ENCODE measurements around the gene ANKRD2. TPM values are rescaled to one million over a fixed set of nuclear protein-coding genes. Genes with fewer than 3 reads are reported as not detected.
"Not testable (repeated sequence)": the region's sequence is repeated elsewhere in the genome, so short reads cannot be mapped to it uniquely, and the experiment has no call there.

Gene ANKRD2
- total RNA-seq, 1 donor from 2014 or later: 0.35 TPM

DNA sequence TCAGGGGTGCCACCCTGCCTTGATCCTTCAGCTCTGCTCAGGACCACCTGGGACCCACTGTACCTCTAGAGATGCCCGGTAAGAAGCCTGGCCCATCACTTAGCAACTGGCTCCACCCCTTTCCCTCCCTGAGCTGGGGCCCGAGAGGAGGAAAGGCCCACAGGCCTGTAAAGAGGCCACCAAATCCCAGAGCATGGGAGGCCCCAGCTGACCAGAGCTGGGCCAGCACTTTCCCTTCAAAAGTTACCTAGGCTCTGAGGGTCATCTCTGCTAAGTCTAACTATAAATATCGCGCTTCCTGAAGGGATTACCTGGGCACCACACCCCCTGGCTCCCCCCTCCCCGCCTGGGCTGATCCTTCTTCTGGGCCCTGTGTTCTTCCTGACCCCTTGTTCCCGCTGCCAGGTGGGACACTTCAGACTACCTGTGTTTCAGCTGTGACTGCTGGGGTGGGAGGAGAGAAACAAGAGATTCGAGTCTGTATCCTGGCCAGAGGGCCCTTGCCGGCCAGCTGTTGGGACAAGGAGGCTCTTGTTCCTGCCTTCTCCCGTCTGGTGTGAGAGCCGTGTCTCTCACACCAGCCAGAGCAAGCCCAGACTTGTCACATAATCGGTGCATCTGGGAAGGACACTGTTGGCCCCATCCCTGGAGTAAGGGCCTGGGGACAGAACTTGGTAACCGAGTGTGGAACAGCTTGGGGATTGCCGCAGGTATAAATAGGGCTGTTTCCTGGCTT lies 22.8 kb upstream of the ANKRD2 start:
- no peak for DNase-seq
- H3K36me3 ChIP-seq: no peaks in the 10 kb centered on the region
- H3K4me3 ChIP-seq: no peak overlapping the region
- ATAC-seq: peak; percentile 41 to 45
- H3K4me1 ChIP-seq: peaks cover 24% of the 10 kb centered on the region
- no peak for TF ChIP-seq CTCF (IDR thresholded peaks at IDR 0.05)
- H3K27ac ChIP-seq: peak overlapping the region; percentile 4
- no peaks in the 10 kb centered on the region for H3K9me3 ChIP-seq
- no peaks in the 10 kb centered on the region for H3K27me3 ChIP-seq (ENCODE audit: low read depth)
- intact Hi-C loops (cut with DNase I): loop anchor here (10.0 kb wide), 1 partner anchor 85 kb away; no protein-coding TSS in a partner anchor

DNA sequence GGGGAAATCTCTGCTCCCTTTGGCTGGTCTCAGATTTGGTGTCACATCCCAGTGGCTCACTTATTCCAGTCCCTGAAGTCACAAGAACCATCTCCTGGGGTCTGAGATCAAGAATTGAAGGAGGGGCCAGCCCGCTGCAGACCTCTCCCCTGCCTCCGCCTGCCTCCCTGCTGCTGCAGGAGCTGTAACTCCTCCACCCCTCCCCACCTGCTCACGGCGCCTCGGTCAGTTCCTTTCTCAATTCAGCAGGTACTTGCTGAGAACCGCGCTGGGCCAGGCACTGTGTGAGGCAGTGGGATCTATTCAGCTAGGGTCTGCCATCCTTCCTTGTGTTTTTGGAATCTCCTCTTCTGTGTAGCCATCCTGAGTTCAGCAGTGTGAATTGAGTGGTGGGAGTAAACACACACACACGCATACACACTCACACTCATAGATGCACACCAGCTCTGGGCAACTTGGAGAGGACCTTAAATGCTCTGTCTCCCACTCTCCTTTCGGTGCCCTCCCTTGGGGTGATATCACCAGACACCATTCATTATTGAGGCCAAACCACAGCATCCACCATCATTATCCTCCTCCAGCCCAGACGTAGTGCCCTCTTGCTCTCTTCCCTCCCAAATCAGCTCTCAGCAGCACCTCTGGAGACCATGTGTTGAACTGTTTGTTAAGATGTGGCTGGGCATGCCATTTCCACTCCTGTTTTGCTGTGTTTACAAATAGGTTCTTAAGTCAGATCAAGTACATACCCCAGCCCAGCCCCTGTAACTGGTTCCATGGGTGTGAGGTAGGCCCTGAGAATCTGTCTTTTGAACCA lies 22.0 kb upstream of the ANKRD2 start:
- ATAC-seq (no peak), DNase-seq (no peak)
- no peaks in the 10 kb centered on the region for H3K9me3 ChIP-seq
- no peak overlapping the region for H3K4me3 ChIP-seq
- intact Hi-C loops (cut with DNase I): loop anchor here (10.0 kb wide), 1 partner anchor 86 kb away; no protein-coding TSS in a partner anchor
- no peaks in the 10 kb centered on the region for H3K36me3 ChIP-seq
- peaks cover 24% of the 10 kb centered on the region for H3K4me1 ChIP-seq
- no peaks in the 10 kb centered on the region for H3K27me3 ChIP-seq (ENCODE audit: low read depth)
- peak overlapping the region; percentile 4 for H3K27ac ChIP-seq
- TF ChIP-seq CTCF (IDR thresholded peaks at IDR 0.05): no peak

GRCh38 chr10:97551271-97551670 lies 21.3 kb upstream of the ANKRD2 start:
- no peak for DNase-seq
- intact Hi-C loops (cut with DNase I): loop anchor here (10.0 kb wide), 1 partner anchor 86 kb away; no protein-coding TSS in a partner anchor

DNA sequence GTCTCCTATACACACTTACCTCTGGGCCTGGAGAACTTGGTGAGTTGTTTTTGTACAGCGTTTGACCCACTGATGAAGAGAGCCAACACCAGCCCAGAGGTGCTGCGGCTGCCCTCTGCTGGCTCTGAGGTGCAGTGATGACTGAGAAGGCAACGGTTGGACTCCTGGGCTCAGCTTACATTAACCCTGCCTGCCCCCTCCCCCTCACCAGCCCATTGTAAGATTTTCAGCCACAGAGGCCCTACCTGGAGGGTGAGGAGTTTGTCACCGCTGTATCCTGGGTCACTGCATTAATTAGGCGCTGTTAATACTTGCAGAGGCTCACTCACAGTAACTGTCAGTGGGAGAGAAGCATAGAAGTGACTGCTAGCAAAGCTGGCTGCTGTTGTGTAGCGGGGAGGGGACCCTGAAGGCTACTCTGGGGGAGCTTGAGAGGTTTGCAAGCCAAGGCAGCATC lies 19.0 kb upstream of the ANKRD2 start:
- intact Hi-C loops (cut with DNase I): loop anchor here (10.0 kb wide), 1 partner anchor 89 kb away; no protein-coding TSS in a partner anchor
- peak; percentile 80 for DNase-seq
- H3K27ac ChIP-seq: no peak overlapping the region

More at GRCh38 chr10:97551271-97551670, 21.3 kb upstream of the ANKRD2 start:
- no peaks in the 10 kb centered on the region for H3K36me3 ChIP-seq
- no peak overlapping the region for H3K27ac ChIP-seq
- no peak overlapping the region for H3K4me3 ChIP-seq
- TF ChIP-seq CTCF (IDR thresholded peaks at IDR 0.05): no peak
- no peak for ATAC-seq
- H3K9me3 ChIP-seq: no peaks in the 10 kb centered on the region
- peaks cover 24% of the 10 kb centered on the region for H3K4me1 ChIP-seq
- H3K27me3 ChIP-seq (ENCODE audit: low read depth): no peaks in the 10 kb centered on the region

GRCh38 chr10:97554336-97554735 lies 18.2 kb upstream of the ANKRD2 start:
- intact Hi-C loops (cut with DNase I): loop anchor here (10.0 kb wide), 1 partner anchor 90 kb away; no protein-coding TSS in a partner anchor
- peak; percentile 4 for DNase-seq
- ATAC-seq: not testable (repeated sequence)

More for the DNA sequence above, 19.0 kb upstream of the ANKRD2 start:
- Histone ChIP-seq H3K4me1 (peaks cover 24% of the 10 kb centered on the region), H3K27me3 (ENCODE audit: low read depth) (no peaks in the 10 kb centered on the region), H3K9me3 (no peaks in the 10 kb centered on the region), H3K4me3 (no peak overlapping the region), H3K36me3 (no peaks in the 10 kb centered on the region)
- peak; percentile 91 to 93 for ATAC-seq
- peak; percentile 85 for TF ChIP-seq CTCF (IDR thresholded peaks at IDR 0.05)

DNA sequence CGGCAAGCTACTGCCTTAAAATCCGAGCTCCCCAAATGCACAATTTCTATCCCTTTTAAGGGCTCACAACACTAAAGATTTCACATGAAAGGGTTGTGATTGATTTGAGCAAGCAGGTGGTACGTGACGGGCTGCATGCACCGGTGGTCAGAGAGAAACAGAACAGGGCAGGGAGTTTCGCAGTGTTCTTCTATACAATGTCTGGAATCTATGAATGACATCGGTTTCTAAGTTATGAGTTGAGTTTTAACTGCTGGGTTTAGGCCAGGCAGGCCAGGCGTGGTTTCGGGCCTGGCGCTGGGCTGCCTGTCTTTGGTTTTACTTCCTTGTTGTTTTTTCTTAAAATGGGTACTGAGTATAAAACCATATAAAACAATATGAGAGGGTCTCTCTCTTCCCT lies 17.0 kb upstream of the ANKRD2 start:
- not testable (repeated sequence) for H3K4me3 ChIP-seq; DNase-seq; ATAC-seq; H3K27ac ChIP-seq; H3K36me3 ChIP-seq; H3K27me3 ChIP-seq (ENCODE audit: low read depth); H3K4me1 ChIP-seq; H3K9me3 ChIP-seq
- intact Hi-C loops (cut with DNase I): loop anchor here (10.0 kb wide), 1 partner anchor 91 kb away; no protein-coding TSS in a partner anchor

More at GRCh38 chr10:97554336-97554735, 18.2 kb upstream of the ANKRD2 start:
- H3K27ac ChIP-seq; H3K27me3 ChIP-seq (ENCODE audit: low read depth); H3K4me3 ChIP-seq; H3K36me3 ChIP-seq; H3K9me3 ChIP-seq: not testable (repeated sequence)
- H3K4me1 ChIP-seq: peaks cover 21% of the 10 kb centered on the region

- H3K27me3 ChIP-seq (ENCODE audit: low read depth); H3K9me3 ChIP-seq; H3K4me3 ChIP-seq; H3K4me1 ChIP-seq; H3K36me3 ChIP-seq; ATAC-seq; DNase-seq; intact Hi-C loops (cut with DNase I): not testable (repeated sequence)
- peak overlapping the region; percentile 36 for H3K27ac ChIP-seq
Measured at GRCh38 chr10:97560731-97561381, 11.7 kb upstream of the ANKRD2 start.

GRCh38 chr10:97561386-97562077 lies 11.0 kb upstream of the ANKRD2 start:
- intact Hi-C loops (cut with DNase I): not testable (repeated sequence)

More at GRCh38 chr10:97561386-97562077, 11.0 kb upstream of the ANKRD2 start:
- not testable (repeated sequence) for H3K4me1 ChIP-seq; H3K27me3 ChIP-seq (ENCODE audit: low read depth); DNase-seq; H3K36me3 ChIP-seq; H3K9me3 ChIP-seq; H3K4me3 ChIP-seq; ATAC-seq
- H3K27ac ChIP-seq: peak overlapping the region; percentile 36
